Measurements from ENCODE around the gene GAB2.

GAB2 gene

GRCh38 chr11:78209478-78209877 lies 208.1 kb downstream of the GAB2 start:
- in situ Hi-C loops (cut with HindIII; ENCODE audit: low sequenced_read_pairs): no loop called here
- TF ChIP-seq CTCF (IDR thresholded peaks at IDR 0.05; ENCODE audit: low read depth, low read length, missing control alignments): no peak
- no peak overlapping the region for H3K4me3 ChIP-seq (ENCODE audit: low read depth, low read length)
- DNase-seq (ENCODE audit: low read depth): no peak

- in situ Hi-C loops (cut with HindIII; ENCODE audit: low sequenced_read_pairs): no loop called here
- H3K4me3 ChIP-seq (ENCODE audit: low read depth, low read length): no peak overlapping the region
- no peak for DNase-seq (ENCODE audit: low read depth)
Observed at GRCh38 chr11:78208257-78209165, 209.1 kb downstream of the GAB2 start.

GRCh38 chr11:78207532-78208256 lies 209.9 kb downstream of the GAB2 start:
- in situ Hi-C loops (cut with HindIII; ENCODE audit: low sequenced_read_pairs): no loop called here
- no peak for DNase-seq (ENCODE audit: low read depth)
- TF ChIP-seq CTCF (IDR thresholded peaks at IDR 0.05; ENCODE audit: low read depth, low read length, missing control alignments): no peak

More at GRCh38 chr11:78208257-78209165, 209.1 kb downstream of the GAB2 start:
- no peak for TF ChIP-seq CTCF (IDR thresholded peaks at IDR 0.05; ENCODE audit: low read depth, low read length, missing control alignments)

GRCh38 chr11:78205691-78206090 lies 211.9 kb downstream of the GAB2 start:
- in situ Hi-C loops (cut with HindIII; ENCODE audit: low sequenced_read_pairs): no loop called here
- no peak for TF ChIP-seq CTCF (IDR thresholded peaks at IDR 0.05; ENCODE audit: low read depth, low read length, missing control alignments)
- no peak for DNase-seq (ENCODE audit: low read depth)

More at GRCh38 chr11:78207532-78208256, 209.9 kb downstream of the GAB2 start:
- H3K4me3 ChIP-seq (ENCODE audit: low read depth, low read length): no peak overlapping the region

GRCh38 chr11:78205256-78205655 lies 212.4 kb downstream of the GAB2 start:
- H3K4me3 ChIP-seq (ENCODE audit: low read depth, low read length): no peak overlapping the region
- in situ Hi-C loops (cut with HindIII; ENCODE audit: low sequenced_read_pairs): no loop called here
- DNase-seq (ENCODE audit: low read depth): no peak
- no peak for TF ChIP-seq CTCF (IDR thresholded peaks at IDR 0.05; ENCODE audit: low read depth, low read length, missing control alignments)

More at GRCh38 chr11:78205691-78206090, 211.9 kb downstream of the GAB2 start:
- no peak overlapping the region for H3K4me3 ChIP-seq (ENCODE audit: low read depth, low read length)

GRCh38 chr11:78203184-78203583 lies 214.4 kb downstream of the GAB2 start:
- DNase-seq (ENCODE audit: low read depth): no peak
- H3K4me3 ChIP-seq (ENCODE audit: low read depth, low read length): no peak overlapping the region
- in situ Hi-C loops (cut with HindIII; ENCODE audit: low sequenced_read_pairs): no loop called here
- TF ChIP-seq CTCF (IDR thresholded peaks at IDR 0.05; ENCODE audit: low read depth, low read length, missing control alignments): no peak

Data from astrocyte of the cerebellum (primary cell).